Esophagus muscularis mucosa (tissue), 4 donors: ENCODE data around the gene DBX2.

ENCODE experiments used
- EP300 ChIP-seq: sonication (generic); formaldehyde crosslinking; IDR thresholded peaks from one replicate; pipeline ENCODE4 v1.6.1; 2017; ENCODE audit warnings: antibody characterized with exemption
- POLR2A ChIP-seq: fragments of 450-650 bp; IDR thresholded peaks from one replicate; pipeline ENCODE4 v1.6.1; 2017; ENCODE audit warnings: antibody characterized with exemption, moderate library complexity, mild to moderate bottlenecking, low read depth
- POLR2AphosphoS5 ChIP-seq, 2 donors: sonication (generic); formaldehyde crosslinking; IDR thresholded peaks; one replicate each; pipeline ENCODE4 v1.6.1; 2017; ENCODE audit warnings: antibody characterized with exemption in 2 of 2
- TF ChIP-seq, protein P1 (sequence below), 3 experiments: fragments of 200-600 bp in 2 of 3; fragments of 450-650 bp in 1 of 3; sonication (generic) in 2 of 3; IDR thresholded peaks; one replicate each; pipeline ENCODE4 v1.5.1; 2017 to 2019; ENCODE audit warnings: antibody characterized with exemption in 3 of 3, mild to moderate bottlenecking in 2 of 3, moderate library complexity in 1 of 3

DNA sequence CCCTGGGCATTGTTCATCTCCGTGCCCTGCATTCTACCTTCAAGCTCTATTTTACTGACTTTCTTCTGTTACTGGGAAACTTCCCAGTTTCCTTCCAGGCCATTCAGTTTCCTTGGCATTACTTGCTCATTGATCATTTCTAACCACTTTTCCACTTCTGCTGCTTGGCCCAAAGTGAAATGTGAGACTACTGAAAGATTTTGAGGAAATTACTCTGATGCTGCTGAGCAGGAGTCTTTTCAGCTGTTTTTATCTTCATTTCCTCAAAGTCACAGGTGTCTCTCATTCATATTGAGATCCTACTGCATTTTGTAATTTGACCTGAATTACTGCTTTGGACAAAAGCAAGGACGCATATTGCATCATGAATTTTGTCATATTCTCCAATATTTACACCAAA lies 26.4 kb upstream of the DBX2 start:
- TF ChIP-seq, protein P1, sequence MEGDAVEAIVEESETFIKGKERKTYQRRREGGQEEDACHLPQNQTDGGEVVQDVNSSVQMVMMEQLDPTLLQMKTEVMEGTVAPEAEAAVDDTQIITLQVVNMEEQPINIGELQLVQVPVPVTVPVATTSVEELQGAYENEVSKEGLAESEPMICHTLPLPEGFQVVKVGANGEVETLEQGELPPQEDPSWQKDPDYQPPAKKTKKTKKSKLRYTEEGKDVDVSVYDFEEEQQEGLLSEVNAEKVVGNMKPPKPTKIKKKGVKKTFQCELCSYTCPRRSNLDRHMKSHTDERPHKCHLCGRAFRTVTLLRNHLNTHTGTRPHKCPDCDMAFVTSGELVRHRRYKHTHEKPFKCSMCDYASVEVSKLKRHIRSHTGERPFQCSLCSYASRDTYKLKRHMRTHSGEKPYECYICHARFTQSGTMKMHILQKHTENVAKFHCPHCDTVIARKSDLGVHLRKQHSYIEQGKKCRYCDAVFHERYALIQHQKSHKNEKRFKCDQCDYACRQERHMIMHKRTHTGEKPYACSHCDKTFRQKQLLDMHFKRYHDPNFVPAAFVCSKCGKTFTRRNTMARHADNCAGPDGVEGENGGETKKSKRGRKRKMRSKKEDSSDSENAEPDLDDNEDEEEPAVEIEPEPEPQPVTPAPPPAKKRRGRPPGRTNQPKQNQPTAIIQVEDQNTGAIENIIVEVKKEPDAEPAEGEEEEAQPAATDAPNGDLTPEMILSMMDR (IDR thresholded peaks at IDR 0.05), result no peak
- TF ChIP-seq POLR2A (no peak), EP300 (no peak), POLR2AphosphoS5 (IDR thresholded peaks at IDR 0.05) (no peak)
